HG02763 (cell line): ENCODE results near the gene GGT7.

Source experiments
- ATAC-seq: cut with Tn5 transposase; IDR thresholded peaks from one replicate; pipeline ENCODE4 v1.9.1; 2021; ENCODE audit warnings: mild to moderate bottlenecking, moderate library complexity; ENCODE audit not compliant: unreplicated experiment

Gene GGT7

GRCh38 chr20:34797012-34797995, 75.4 kb downstream of the GGT7 start:
- no peak for ATAC-seq
